IMR-90 (cell line): ENCODE data around the gene HDC. TPM values are rescaled to one million over a fixed set of nuclear protein-coding genes. Genes with fewer than 3 reads are reported as not detected.

Experiments used
- ATAC-seq: fragments of 200-7000 bp; cut with Tn5 transposase; 2 replicates; pipeline ENCODE4 v1.9.1; 2020; ENCODE audit warnings: low read depth, mild to moderate bottlenecking, moderate library complexity
- BruUV-seq: library from RNA; stranded (reverse); fragments of 400-500 nt; replicated peaks from 2 replicates; lab custom pipeline; 2021; lab: Mats Ljungman, UMichigan
- CTCF ChIA-PET: fragments of 300-600 bp; formaldehyde crosslinking; extraction: SDS; loops from one replicate; lab custom pipeline; 2021; ENCODE audit warnings: antibody characterized with exemption; lab: Yijun Ruan, JAX
- POLR2A ChIA-PET: fragments of 300-600 bp; sonication (Branson Sonifier 250); formaldehyde crosslinking; loops from one replicate; lab custom pipeline; 2022; ENCODE audit warnings: antibody characterized with exemption; ENCODE audit not compliant: unreplicated experiment; lab: Charles Lee
- DNase-seq: peaks from one replicate; pipeline ENCODE4 v3.0.0; 2013
- H2AFZ ChIP-seq: replicated peaks from 2 replicates; pipeline ENCODE3; 2013; ENCODE audit warnings: low read length, mild to moderate bottlenecking; ENCODE audit not compliant: poor library complexity
- H2AK5ac ChIP-seq: 2 replicates; pipeline ENCODE4 v1.6.1; 2013; ENCODE audit warnings: low read depth, low read length, inconsistent platforms
- H2AK9ac ChIP-seq: replicated peaks from 2 replicates; pipeline ENCODE3; 2013; ENCODE audit warnings: mild to moderate bottlenecking, low read depth, low read length, moderate library complexity; ENCODE audit not compliant: poor library complexity
- H2BK120ac ChIP-seq: 2 replicates; pipeline ENCODE4 v1.6.1; 2013; ENCODE audit warnings: low read depth, low read length, inconsistent platforms
- H2BK15ac ChIP-seq: 3 replicates; pipeline ENCODE4 v1.6.1; 2013; ENCODE audit warnings: low read depth, low read length, inconsistent platforms
- H2BK20ac ChIP-seq: 2 replicates; pipeline ENCODE4 v1.6.1; 2013; ENCODE audit warnings: low read depth, mild to moderate bottlenecking, inconsistent platforms, low read length, moderate library complexity
- H2BK5ac ChIP-seq: 2 replicates; pipeline ENCODE4 v1.6.1; 2013; ENCODE audit warnings: mild to moderate bottlenecking, low read depth, low read length, inconsistent platforms; ENCODE audit not compliant: poor library complexity, severe bottlenecking
- H3K14ac ChIP-seq: replicated peaks from 2 replicates; pipeline ENCODE4 v1.6.1; 2013; ENCODE audit warnings: low read depth, low read length, inconsistent platforms
- H3K18ac ChIP-seq: 2 replicates; pipeline ENCODE4 v1.6.1; 2013; ENCODE audit warnings: low read depth, low read length, control low read depth
- H3K23ac ChIP-seq: 2 replicates; pipeline ENCODE4 v1.6.1; 2013; ENCODE audit warnings: low read depth, low read length, inconsistent platforms
- H3K27ac ChIP-seq: 2 replicates; pipeline ENCODE4 v1.5.1; 2013; ENCODE audit warnings: mild to moderate bottlenecking, control low read depth, low read length; ENCODE audit not compliant: insufficient read depth
- H3K27me3 ChIP-seq: 2 replicates; pipeline ENCODE4 v1.6.1; 2013; ENCODE audit warnings: low read length; ENCODE audit not compliant: control insufficient read depth, insufficient read depth
- H3K36me3 ChIP-seq: 2 replicates; pipeline ENCODE4 v1.6.1; 2013; ENCODE audit warnings: low read length, mixed read lengths; ENCODE audit not compliant: control insufficient read depth, insufficient read depth
- H3K4ac ChIP-seq: 2 replicates; pipeline ENCODE4 v1.6.1; 2013; ENCODE audit warnings: low read depth, low read length, inconsistent platforms
- H3K4me1 ChIP-seq: 2 replicates; pipeline ENCODE4 v1.6.1; 2013; ENCODE audit warnings: low read length, mixed read lengths; ENCODE audit not compliant: control insufficient read depth, insufficient read depth
- H3K4me2 ChIP-seq: 2 replicates; pipeline ENCODE4 v1.6.1; 2013; ENCODE audit warnings: low read depth, mild to moderate bottlenecking, control low read depth, low read length, moderate library complexity
- H3K4me3 ChIP-seq: 2 replicates; pipeline ENCODE4 v1.5.1; 2013; ENCODE audit warnings: low read depth, mild to moderate bottlenecking, control low read depth, low read length, moderate library complexity; ENCODE audit not compliant: insufficient read depth
- H3K56ac ChIP-seq: 2 replicates; pipeline ENCODE4 v1.6.1; 2013; ENCODE audit warnings: low read length, inconsistent platforms; ENCODE audit not compliant: insufficient read depth; ENCODE audit errors: extremely low read depth
- H3K79me1 ChIP-seq, 2 experiments: 2 replicates each; pipeline ENCODE4 v1.6.1; 2013; ENCODE audit warnings: low read length in 2 of 2, inconsistent platforms in 1 of 2, low read depth in 1 of 2
- H3K9ac ChIP-seq: 2 replicates; pipeline ENCODE4 v1.6.1; 2013; ENCODE audit warnings: low read depth, low read length, control low read depth
- H3K9me1 ChIP-seq: 2 replicates; pipeline ENCODE4 v1.6.1; 2013; ENCODE audit warnings: low read length, inconsistent platforms; ENCODE audit not compliant: insufficient read depth
- H3K9me3 ChIP-seq: 2 replicates; pipeline ENCODE4 v1.6.1; 2013; ENCODE audit warnings: low read length; ENCODE audit not compliant: control insufficient read depth, insufficient read depth
- H4K20me1 ChIP-seq: 2 replicates; pipeline ENCODE4 v1.6.1; 2013; ENCODE audit warnings: low read length, inconsistent platforms; ENCODE audit not compliant: insufficient read depth
- H4K5ac ChIP-seq: 2 replicates; pipeline ENCODE4 v1.6.1; 2013; ENCODE audit warnings: mild to moderate bottlenecking, low read depth, low read length, control low read depth
- H4K8ac ChIP-seq, 2 experiments: 2 replicates each; pipeline ENCODE4 v1.6.1; 2013; ENCODE audit warnings: low read depth in 2 of 2, low read length in 2 of 2, control low read depth in 1 of 2, inconsistent platforms in 1 of 2
- H4K91ac ChIP-seq: 2 replicates; pipeline ENCODE4 v1.6.1; 2013; ENCODE audit warnings: low read depth, low read length, inconsistent platforms; ENCODE audit not compliant: insufficient read depth
- BHLHE40 ChIP-seq: fragments of 150-350 bp; IDR thresholded peaks from 2 replicates; pipeline ENCODE4 v1.6.1; 2016; ENCODE audit warnings: mild to moderate bottlenecking, low read depth, low read length
- CEBPB ChIP-seq: IDR thresholded peaks from 2 replicates; pipeline ENCODE4 v1.6.1; 2012; ENCODE audit warnings: low read depth, low read length, improper control_type of control experiment
- FOS ChIP-seq: fragments of 150-350 bp; IDR thresholded peaks from 2 replicates; pipeline ENCODE4 v1.6.1; 2016; ENCODE audit warnings: low read depth, low read length
- MAFK ChIP-seq: IDR thresholded peaks from 2 replicates; pipeline ENCODE4 v1.6.1; 2012; ENCODE audit warnings: low read depth, low read length, improper control_type of control experiment
- MAZ ChIP-seq: IDR thresholded peaks from 2 replicates; pipeline ENCODE4 v1.6.1; 2012; ENCODE audit warnings: low read depth, mild to moderate bottlenecking, low read length, improper control_type of control experiment, moderate library complexity, borderline replicate concordance
- MXI1 ChIP-seq: IDR thresholded peaks from 2 replicates; pipeline ENCODE4 v1.6.1; 2012; ENCODE audit warnings: low read depth, mild to moderate bottlenecking, low read length, moderate library complexity, borderline replicate concordance
- NFE2L2 ChIP-seq: fragments of 150-350 bp; IDR thresholded peaks from 2 replicates; pipeline ENCODE4 v1.6.1; 2016; ENCODE audit warnings: low read depth, mild to moderate bottlenecking, low read length
- POLR2A ChIP-seq: IDR thresholded peaks from 2 replicates; pipeline ENCODE4 v1.6.1; 2012; ENCODE audit warnings: mild to moderate bottlenecking, low read depth, low read length
- RFX5 ChIP-seq: IDR thresholded peaks from 2 replicates; pipeline ENCODE4 v1.8.0; 2012; ENCODE audit warnings: low read depth, mild to moderate bottlenecking, low read length, moderate library complexity
- SMC3 ChIP-seq: fragments of 150-350 bp; IDR thresholded peaks from 2 replicates; pipeline ENCODE4 v1.6.1; 2016; ENCODE audit warnings: low read depth, mild to moderate bottlenecking, antibody characterized with exemption, low read length, moderate library complexity
- WGBS, 2 experiments: methylation state at CpG; one replicate each; pipeline versions ENCODE4 v1.1.5 to v1.1.7; 2013; ENCODE audit warnings: missing lambda C conversion rate in 2 of 2; ENCODE audit not compliant: insufficient read length in 1 of 2; ENCODE audit errors: extremely low coverage in 2 of 2; 5-methylcytosine and 5-hydroxymethylcytosine counted together
- dilution Hi-C: fragments of 300-500 bp; cut with HindIII; formaldehyde crosslinking; loops from one replicate; pipeline ENCODE4 v1.14.3; 2018; ENCODE audit warnings: low sequenced_read_pairs; ENCODE audit not compliant: unreplicated experiment
- in situ Hi-C: fragments of 300-500 bp; cut with MboI; formaldehyde crosslinking; loops from 3 replicates; pipeline ENCODE4 v1.14.3; 2019; ENCODE audit warnings: low sequenced_read_pairs, inconsistent platforms, mixed read lengths
- intact Hi-C: fragments of 100-400 bp; cut with micrococcal nuclease; formaldehyde crosslinking; loops from 2 replicates; pipeline ENCODE4 v1.10.0; 2022
- polyA plus RNA-seq, 3 experiments: library from polyadenylated mRNA; depleted of rRNA; stranded (reverse); fragments of >200 nt; gene quantifications; 2 replicates each; pipeline ENCODE4 v1.2.3, GENCODE V29; 2012; ENCODE audit warnings: low replicate concordance in 1 of 3
- total RNA-seq: library from RNA; depleted of rRNA; stranded (reverse); fragments of >200 nt; gene quantifications from 2 replicates; pipeline ENCODE4 v1.2.3, GENCODE V29; 2012
- TF ChIP-seq, protein P1 (sequence below): conservative IDR thresholded peaks from 2 replicates; pipeline ENCODE4 v1.5.1; 2012; ENCODE audit warnings: mild to moderate bottlenecking, low read depth, low read length, improper control_type of control experiment
- TF ChIP-seq, protein P2 (sequence below): fragments of 150-350 bp; IDR thresholded peaks from 2 replicates; pipeline ENCODE4 v1.6.1; 2016; ENCODE audit warnings: low read depth, mild to moderate bottlenecking, low read length, moderate library complexity, borderline replicate concordance

The HDC gene
- total and polyA plus RNA-seq, 2 of the 4 experiments (the other 2 are of a cell fraction), result not detected

DNA sequence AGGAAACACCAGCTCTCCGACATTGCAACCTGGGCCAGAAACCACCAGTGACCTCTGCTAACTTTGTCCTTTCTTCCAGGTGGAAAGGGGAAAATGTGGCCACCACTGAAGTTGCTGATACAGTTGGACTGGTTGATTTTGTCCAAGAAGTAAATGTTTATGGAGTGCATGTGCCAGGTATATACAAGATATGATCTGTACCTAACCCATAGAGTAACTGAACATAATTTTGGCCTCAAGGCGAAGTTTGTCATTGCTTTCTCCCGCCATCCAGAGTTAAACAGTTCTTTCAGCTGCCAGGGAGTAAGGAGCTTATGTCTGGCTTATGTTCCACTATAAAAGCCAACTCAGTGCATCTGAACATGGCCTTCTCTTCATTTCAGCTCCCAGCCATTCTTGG lies 36.7 kb downstream of the HDC start:
- Histone ChIP-seq H3K4me3 (no peak overlapping the region), H3K14ac (no peak overlapping the region), H2AFZ (no peak overlapping the region), H3K9ac (no peak overlapping the region), H3K4me1 (peaks cover 2% of the 10 kb centered on the region; the same call in 1 of the 2 replicates), H3K79me1 (no peaks in the 10 kb centered on the region), H3K23ac (no peak overlapping the region), H4K20me1 (no peaks in the 10 kb centered on the region), H2BK120ac (no peak overlapping the region), H4K8ac (no peak overlapping the region), H3K27ac (no peak overlapping the region), H3K56ac (no peak overlapping the region), H3K9me3 (no peaks in the 10 kb centered on the region), H4K5ac (no peak overlapping the region), H2AK5ac (no peak overlapping the region), H4K91ac (no peak overlapping the region), H2BK20ac (no peak overlapping the region; the same call in 1 of the 2 replicates), H3K18ac (no peak overlapping the region), H2AK9ac (no peak overlapping the region), H3K4me2 (no peak overlapping the region), H2BK15ac (no peak overlapping the region), H3K36me3 (no peaks in the 10 kb centered on the region), H2BK5ac (no peak overlapping the region), H3K4ac (no peak overlapping the region), H3K9me1 (peaks cover 8% of the 10 kb centered on the region; the same call in 1 of the 2 replicates), H3K27me3 (no peaks in the 10 kb centered on the region)
- intact Hi-C loops (no loop called here), dilution Hi-C loops (no loop called here), in situ Hi-C loops (no loop called here)
- WGBS, 2 experiments, result no CpG with 5 or more reads among the region's 3 CpGs
- ATAC-seq, result no peak
- DNase-seq, result no peak
- POLR2A ChIA-PET, result no interaction called here
- no TSS peak for BruUV-seq
- CTCF ChIA-PET, result interaction anchor here (0.6 kb wide), 1 partner anchor 84 kb away, joined by 4 read pairs; no protein-coding TSS in a partner anchor
- TF ChIP-seq POLR2A (no peak), MXI1 (no peak), RFX5 (no peak), BHLHE40 (no peak), MAFK (no peak), FOS (no peak), NFE2L2 (no peak), SMC3 (no peak), CEBPB (no peak), MAZ (no peak)
- TF ChIP-seq, protein P1, sequence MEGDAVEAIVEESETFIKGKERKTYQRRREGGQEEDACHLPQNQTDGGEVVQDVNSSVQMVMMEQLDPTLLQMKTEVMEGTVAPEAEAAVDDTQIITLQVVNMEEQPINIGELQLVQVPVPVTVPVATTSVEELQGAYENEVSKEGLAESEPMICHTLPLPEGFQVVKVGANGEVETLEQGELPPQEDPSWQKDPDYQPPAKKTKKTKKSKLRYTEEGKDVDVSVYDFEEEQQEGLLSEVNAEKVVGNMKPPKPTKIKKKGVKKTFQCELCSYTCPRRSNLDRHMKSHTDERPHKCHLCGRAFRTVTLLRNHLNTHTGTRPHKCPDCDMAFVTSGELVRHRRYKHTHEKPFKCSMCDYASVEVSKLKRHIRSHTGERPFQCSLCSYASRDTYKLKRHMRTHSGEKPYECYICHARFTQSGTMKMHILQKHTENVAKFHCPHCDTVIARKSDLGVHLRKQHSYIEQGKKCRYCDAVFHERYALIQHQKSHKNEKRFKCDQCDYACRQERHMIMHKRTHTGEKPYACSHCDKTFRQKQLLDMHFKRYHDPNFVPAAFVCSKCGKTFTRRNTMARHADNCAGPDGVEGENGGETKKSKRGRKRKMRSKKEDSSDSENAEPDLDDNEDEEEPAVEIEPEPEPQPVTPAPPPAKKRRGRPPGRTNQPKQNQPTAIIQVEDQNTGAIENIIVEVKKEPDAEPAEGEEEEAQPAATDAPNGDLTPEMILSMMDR, result no peak
- TF ChIP-seq, protein P2, sequence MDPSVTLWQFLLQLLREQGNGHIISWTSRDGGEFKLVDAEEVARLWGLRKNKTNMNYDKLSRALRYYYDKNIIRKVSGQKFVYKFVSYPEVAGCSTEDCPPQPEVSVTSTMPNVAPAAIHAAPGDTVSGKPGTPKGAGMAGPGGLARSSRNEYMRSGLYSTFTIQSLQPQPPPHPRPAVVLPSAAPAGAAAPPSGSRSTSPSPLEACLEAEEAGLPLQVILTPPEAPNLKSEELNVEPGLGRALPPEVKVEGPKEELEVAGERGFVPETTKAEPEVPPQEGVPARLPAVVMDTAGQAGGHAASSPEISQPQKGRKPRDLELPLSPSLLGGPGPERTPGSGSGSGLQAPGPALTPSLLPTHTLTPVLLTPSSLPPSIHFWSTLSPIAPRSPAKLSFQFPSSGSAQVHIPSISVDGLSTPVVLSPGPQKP, result no peak
